Subcutaneous abdominal adipose tissue (tissue), 5 donors: ENCODE results near the gene GDPD3.

Experiments
- H3K27ac ChIP-seq: one replicate; pipeline ENCODE4 v1.7.0; 2013; ENCODE audit warnings: low read depth, mild to moderate bottlenecking, inconsistent platforms, low read length, moderate library complexity
- H3K27me3 ChIP-seq, 5 donors: one replicate each; pipeline ENCODE4 v1.7.0; 2013; ENCODE audit warnings: low read length in 5 of 5, inconsistent platforms in 1 of 5; ENCODE audit not compliant: control insufficient read depth in 5 of 5, insufficient read depth in 4 of 5
- H3K36me3 ChIP-seq, 5 donors: one replicate each; pipeline ENCODE4 v1.7.0; 2013; ENCODE audit warnings: low read length in 5 of 5; ENCODE audit not compliant: control insufficient read depth in 5 of 5, insufficient read depth in 5 of 5
- H3K4me1 ChIP-seq, 5 donors: one replicate each; pipeline ENCODE4 v1.7.0; 2013; ENCODE audit warnings: low read length in 5 of 5, mild to moderate bottlenecking in 3 of 5, moderate library complexity in 1 of 5; ENCODE audit not compliant: control insufficient read depth in 5 of 5, insufficient read depth in 5 of 5
- H3K4me3 ChIP-seq, 5 donors: one replicate each; pipeline ENCODE4 v1.7.0; 2013; ENCODE audit warnings: low read length in 5 of 5, low read depth in 1 of 5
- H3K9ac ChIP-seq, 5 donors: one replicate each; pipeline ENCODE4 v1.7.0; 2013; ENCODE audit warnings: low read length in 5 of 5, mild to moderate bottlenecking in 4 of 5, moderate library complexity in 3 of 5
- H3K9me3 ChIP-seq, 5 donors: one replicate each; pipeline ENCODE4 v1.7.0; 2013; ENCODE audit warnings: low read length in 5 of 5; ENCODE audit not compliant: control insufficient read depth in 5 of 5
- donor health status: healthy.
- donor health status: healthy.
- donor health status: healthy.
- donor health status: healthy.
- donor health status: healthy.

Gene GDPD3

GRCh38 chr16:30087181-30087898, 26.0 kb downstream of the GDPD3 start:
- Histone ChIP-seq H3K9ac (no peak overlapping the region), H3K27ac (no peak overlapping the region), H3K9me3 (no peaks in the 10 kb centered on the region), H3K4me1 (peaks cover 2 to 31% (median 29%) of the 10 kb centered on the region in 5 donors), H3K27me3 (no peaks in the 10 kb centered on the region), H3K4me3 (no peak overlapping the region), H3K36me3 (peaks cover 0 to 34% (median 28%) of the 10 kb centered on the region in 5 donors)

- peaks cover 2 to 25% (median 22%) of the 10 kb centered on the region in 5 donors for H3K4me1 ChIP-seq
- H3K9ac ChIP-seq: no peak overlapping the region
- peaks cover 0 to 41% (median 33%) of the 10 kb centered on the region in 5 donors for H3K36me3 ChIP-seq
- no peak overlapping the region for H3K27ac ChIP-seq
- H3K4me3 ChIP-seq: no peak overlapping the region
- no peaks in the 10 kb centered on the region for H3K27me3 ChIP-seq
- no peaks in the 10 kb centered on the region for H3K9me3 ChIP-seq
Observed at GRCh38 chr16:30086291-30087140, 26.8 kb downstream of the GDPD3 start.

DNA sequence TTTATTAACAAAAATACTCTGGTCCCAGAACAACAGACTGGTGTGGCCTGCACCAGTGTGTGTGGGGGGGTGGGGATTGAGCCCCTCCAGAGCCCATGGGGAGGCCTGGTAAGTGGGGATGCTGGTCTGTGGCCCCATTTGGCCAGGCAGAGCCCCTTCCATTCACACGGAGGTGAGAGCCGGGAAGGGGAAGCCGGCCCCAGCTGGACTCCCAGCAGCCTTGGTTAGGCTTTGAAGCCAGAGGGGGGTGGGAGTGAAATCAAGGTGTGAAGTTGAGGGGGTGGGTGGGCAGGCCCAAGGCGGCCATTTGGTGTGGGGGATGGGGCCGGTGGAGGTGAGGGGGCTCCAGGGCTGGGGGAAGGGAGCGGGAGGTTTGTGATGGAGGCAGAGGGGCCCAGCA, 27.5 kb downstream of the GDPD3 start:
- peak overlapping the region in 2 of 5 donors; percentile 67 to 74 for H3K9ac ChIP-seq
- peak overlapping the region; percentile 76 for H3K27ac ChIP-seq
- no peaks in the 10 kb centered on the region for H3K9me3 ChIP-seq
- H3K4me1 ChIP-seq: peaks cover 2 to 19% (median 15%) of the 10 kb centered on the region in 5 donors
- peaks cover 0 to 48% (median 39%) of the 10 kb centered on the region in 5 donors for H3K36me3 ChIP-seq
- H3K4me3 ChIP-seq: no peak overlapping the region
- H3K27me3 ChIP-seq: no peaks in the 10 kb centered on the region

DNA sequence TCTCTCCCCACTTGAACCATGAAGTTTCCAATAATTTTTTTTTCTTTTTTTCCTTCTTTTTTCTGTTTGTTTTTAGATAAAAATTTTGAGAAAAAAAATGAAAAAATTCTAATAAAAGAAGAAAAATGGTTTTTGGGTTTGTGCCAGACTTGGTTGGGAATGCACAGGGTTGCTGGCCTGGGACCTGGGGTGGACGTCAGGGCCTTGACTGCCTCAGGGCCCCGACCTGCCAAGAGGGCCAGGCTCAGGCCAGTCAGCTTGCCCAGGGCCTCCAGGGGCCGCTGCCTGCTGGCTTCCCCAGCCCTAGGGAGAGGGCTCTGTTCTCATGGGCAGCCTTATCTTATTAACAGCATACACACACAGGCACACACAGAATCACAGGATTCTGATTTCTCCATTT, 28.1 kb downstream of the GDPD3 start:
- Histone ChIP-seq H3K9ac (peak overlapping the region in 2 of 5 donors; percentile 67 to 74), H3K27ac (peak overlapping the region; percentile 76), H3K4me1 (peaks cover 2 to 13% (median 10%) of the 10 kb centered on the region in 5 donors), H3K27me3 (no peaks in the 10 kb centered on the region), H3K4me3 (no peak overlapping the region), H3K36me3 (peaks cover 0 to 51% (median 41%) of the 10 kb centered on the region in 5 donors), H3K9me3 (no peaks in the 10 kb centered on the region)

DNA sequence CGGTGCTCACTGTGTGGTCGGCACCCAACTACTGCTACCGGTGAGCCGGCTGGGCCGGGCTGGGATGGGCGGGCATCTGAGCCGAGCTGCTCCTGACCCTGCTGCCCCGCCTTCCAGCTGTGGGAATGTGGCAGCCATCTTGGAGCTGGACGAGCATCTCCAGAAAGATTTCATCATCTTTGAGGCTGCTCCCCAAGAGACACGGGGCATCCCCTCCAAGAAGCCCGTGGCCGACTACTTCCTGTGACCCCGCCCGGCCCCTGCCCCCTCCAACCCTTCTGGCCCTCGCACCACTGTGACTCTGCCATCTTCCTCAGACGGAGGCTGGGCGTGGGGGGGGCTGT, 28.5 kb downstream of the GDPD3 start:
- peaks cover 0 to 54% (median 45%) of the 10 kb centered on the region in 5 donors for H3K36me3 ChIP-seq
- no peak overlapping the region for H3K9ac ChIP-seq
- no peak overlapping the region for H3K4me3 ChIP-seq
- H3K27me3 ChIP-seq: no peaks in the 10 kb centered on the region
- peak overlapping the region; percentile 76 for H3K27ac ChIP-seq
- H3K4me1 ChIP-seq: peaks cover 2 to 11% (median 10%) of the 10 kb centered on the region in 5 donors
- no peaks in the 10 kb centered on the region for H3K9me3 ChIP-seq

GRCh38 chr16:30084096-30084815, 29.1 kb downstream of the GDPD3 start:
- Histone ChIP-seq H3K9ac (no peak overlapping the region), H3K36me3 (peaks cover 0 to 59% (median 49%) of the 10 kb centered on the region in 5 donors), H3K27me3 (no peaks in the 10 kb centered on the region), H3K9me3 (no peaks in the 10 kb centered on the region), H3K4me3 (no peak overlapping the region), H3K4me1 (peaks cover 2 to 11% (median 10%) of the 10 kb centered on the region in 5 donors), H3K27ac (peak overlapping the region; percentile 76)

DNA sequence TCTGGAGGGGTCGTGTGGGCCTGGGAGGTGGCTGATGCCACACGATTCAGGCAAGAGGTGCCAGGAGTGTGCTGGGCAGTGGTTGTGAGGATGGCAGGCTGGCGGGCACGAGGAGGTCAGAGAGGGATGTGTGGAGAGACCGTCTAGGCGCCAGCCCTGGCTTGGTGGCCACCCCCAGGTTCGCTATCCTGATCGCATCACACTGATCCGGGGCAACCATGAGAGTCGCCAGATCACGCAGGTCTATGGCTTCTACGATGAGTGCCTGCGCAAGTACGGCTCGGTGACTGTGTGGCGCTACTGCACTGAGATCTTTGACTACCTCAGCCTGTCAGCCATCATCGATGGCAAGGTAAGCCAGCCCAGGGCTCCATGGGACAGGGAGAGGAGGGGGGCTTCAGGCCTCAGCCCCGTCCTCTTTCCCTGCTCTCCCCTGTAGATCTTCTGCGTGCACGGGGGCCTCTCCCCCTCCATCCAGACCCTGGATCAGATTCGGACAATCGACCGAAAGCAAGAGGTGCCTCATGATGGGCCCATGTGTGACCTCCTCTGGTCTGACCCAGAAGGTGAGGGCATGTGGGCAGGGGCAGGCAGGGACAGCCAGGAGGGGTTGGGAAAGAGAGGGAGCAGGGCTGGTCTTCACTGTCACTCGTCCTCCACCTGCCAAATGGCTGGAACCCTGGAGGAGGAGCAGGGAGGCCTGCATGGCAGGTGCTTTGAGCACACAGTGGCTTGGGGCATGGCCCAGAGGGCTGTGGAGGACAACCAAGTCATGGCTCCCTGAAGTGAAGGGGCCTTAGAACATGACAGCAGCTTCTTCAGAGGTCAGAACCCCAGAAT, 29.9 kb downstream of the GDPD3 start:
- no peak overlapping the region for H3K4me3 ChIP-seq
- peaks cover 3 to 11% (median 10%) of the 10 kb centered on the region in 5 donors for H3K4me1 ChIP-seq
- no peak overlapping the region for H3K9ac ChIP-seq
- H3K9me3 ChIP-seq: no peaks in the 10 kb centered on the region
- H3K36me3 ChIP-seq: peaks cover 0 to 65% (median 55%) of the 10 kb centered on the region in 5 donors
- H3K27me3 ChIP-seq: no peaks in the 10 kb centered on the region
- H3K27ac ChIP-seq: no peak overlapping the region

DNA sequence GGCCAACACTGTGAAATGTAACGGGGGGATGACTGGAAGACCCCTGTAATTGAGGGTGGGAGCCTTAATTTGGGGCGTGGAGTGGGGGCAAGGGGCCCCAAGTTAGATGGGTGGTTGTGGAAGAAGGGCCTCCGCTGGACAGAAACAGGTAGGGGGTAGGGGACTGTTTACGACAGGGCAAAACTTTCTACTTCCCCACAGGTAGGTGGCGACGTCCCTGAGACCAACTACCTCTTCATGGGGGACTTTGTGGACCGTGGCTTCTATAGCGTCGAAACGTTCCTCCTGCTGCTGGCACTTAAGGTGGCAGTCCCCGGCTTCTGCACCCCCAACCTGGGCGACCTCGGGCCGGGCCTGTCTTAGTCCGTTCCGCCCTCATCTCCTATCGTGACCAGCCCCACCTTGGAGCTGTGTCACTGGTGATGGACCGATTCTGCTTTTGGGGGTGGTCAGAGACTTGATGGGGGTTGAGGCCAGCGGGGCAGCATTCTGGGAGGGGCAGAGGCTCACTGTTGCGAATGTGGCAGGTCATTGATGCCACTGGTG, 30.7 kb downstream of the GDPD3 start:
- Histone ChIP-seq H3K4me3 (no peak overlapping the region), H3K4me1 (peaks cover 3 to 16% (median 15%) of the 10 kb centered on the region in 5 donors), H3K27me3 (no peaks in the 10 kb centered on the region), H3K9ac (no peak overlapping the region), H3K9me3 (no peaks in the 10 kb centered on the region), H3K27ac (no peak overlapping the region), H3K36me3 (peaks cover 0 to 73% (median 61%) of the 10 kb centered on the region in 5 donors)

DNA sequence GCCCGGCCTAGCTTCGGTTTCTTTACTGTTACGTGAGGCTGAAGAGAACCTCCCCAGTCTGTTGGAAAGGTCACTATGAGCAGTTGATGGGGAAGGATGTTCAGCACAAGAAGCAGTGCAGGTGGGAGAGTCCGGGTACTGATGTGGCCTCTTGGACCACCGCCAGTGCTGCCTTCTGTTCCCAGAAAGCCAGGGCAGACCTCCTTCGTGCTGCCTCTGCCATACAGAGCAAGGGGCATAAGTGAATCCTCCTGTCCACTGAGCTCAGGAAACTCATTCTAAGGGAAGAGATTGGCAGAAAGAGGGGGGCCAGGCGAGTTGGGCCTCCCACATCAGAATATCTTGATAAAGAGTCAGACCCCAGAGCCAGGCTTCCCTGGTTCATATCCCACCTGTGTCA, 33.9 kb downstream of the GDPD3 start:
- H3K27me3 ChIP-seq: no peaks in the 10 kb centered on the region
- H3K9ac ChIP-seq: no peak overlapping the region
- no peak overlapping the region for H3K4me3 ChIP-seq
- no peak overlapping the region for H3K27ac ChIP-seq
- H3K36me3 ChIP-seq: peaks cover 0 to 66% (median 60%) of the 10 kb centered on the region in 5 donors
- peaks cover 7 to 31% (median 24%) of the 10 kb centered on the region in 5 donors for H3K4me1 ChIP-seq
- H3K9me3 ChIP-seq: no peaks in the 10 kb centered on the region
